Right atrium auricular region (tissue), 2 donors: ENCODE measurements around the gene GSDME. TPM values are rescaled to one million over a fixed set of nuclear protein-coding genes. Genes with fewer than 3 reads are reported as not detected.

Experiments used
- DNase-seq: peaks from one replicate; pipeline ENCODE4 v3.0.0-alpha.2; 2019; ENCODE audit warnings: low spot score
- H3K27ac ChIP-seq, 2 donors: fragments of 200-600 bp; sonication (generic); 1 replicate in 1 of 2; 2 replicates in 1 of 2; pipeline ENCODE4 v1.5.1; 2016 to 2019
- H3K27me3 ChIP-seq, 2 donors: fragments of 200-600 bp; sonication (generic); one replicate each; pipeline versions ENCODE4 v1.5.1 to v1.6.0; 2017 to 2019
- H3K36me3 ChIP-seq: fragments of 200-600 bp; sonication (generic); one replicate; pipeline ENCODE4 v1.5.1; 2016
- H3K4me1 ChIP-seq, 2 donors: fragments of 200-600 bp; sonication (generic); one replicate each; pipeline versions ENCODE4 v1.5.1 to v1.6.0; 2017 to 2019
- H3K4me3 ChIP-seq, 2 donors: fragments of 200-600 bp; sonication (generic); 1 replicate in 1 of 2; 2 replicates in 1 of 2; pipeline ENCODE4 v1.5.1; 2017 to 2019; ENCODE audit warnings: mild to moderate bottlenecking in 1 of 2, moderate library complexity in 1 of 2
- H3K9me3 ChIP-seq, 2 donors: fragments of 200-600 bp; sonication (generic); one replicate each; pipeline ENCODE4 v1.5.1; 2019
- CTCF ChIP-seq, 2 donors: fragments of 200-600 bp; sonication (generic); IDR thresholded peaks; one replicate each; pipeline ENCODE4 v1.5.1; 2019; ENCODE audit warnings: antibody characterized with exemption in 2 of 2
- total RNA-seq, 2 donors: library from RNA; depleted of rRNA; stranded (reverse); fragments of >200 nt; gene quantifications; one replicate each; pipeline ENCODE4 v1.1.0, GENCODE V29; 2016

GSDME gene
- total RNA-seq, 2 donors from 2014 or later: 7.7 to 11.9 TPM

GRCh38 chr7:24743471-24743870 lies 13.8 kb downstream of the GSDME start:
- DNase-seq: no peak
- Histone ChIP-seq H3K4me1 (no peaks in the 10 kb centered on the region), H3K4me3 (no peak overlapping the region), H3K27me3 (no peaks in the 10 kb centered on the region), H3K27ac (no peak overlapping the region), H3K36me3 (no peaks in the 10 kb centered on the region), H3K9me3 (peaks cover 0 to 5% of the 10 kb centered on the region in 2 donors)
- no peak for TF ChIP-seq CTCF (IDR thresholded peaks at IDR 0.05)

- no peaks in the 10 kb centered on the region for H3K27me3 ChIP-seq
- DNase-seq: no peak
- H3K27ac ChIP-seq: peak overlapping the region in 1 of 2 donors; percentile 23
- H3K4me1 ChIP-seq: no peaks in the 10 kb centered on the region
- no peaks in the 10 kb centered on the region for H3K36me3 ChIP-seq
- H3K9me3 ChIP-seq: peaks cover 0 to 14% of the 10 kb centered on the region in 2 donors
- no peak for TF ChIP-seq CTCF (IDR thresholded peaks at IDR 0.05)
- no peak overlapping the region for H3K4me3 ChIP-seq
Measured at GRCh38 chr7:24742506-24743162, 14.6 kb downstream of the GSDME start.

GRCh38 chr7:24741679-24742505 lies 15.4 kb downstream of the GSDME start:
- Histone ChIP-seq H3K27me3 (no peaks in the 10 kb centered on the region), H3K36me3 (no peaks in the 10 kb centered on the region), H3K4me1 (no peaks in the 10 kb centered on the region), H3K27ac (peak overlapping the region in 1 of 2 donors; percentile 23), H3K9me3 (peaks cover 0 to 14% of the 10 kb centered on the region in 2 donors), H3K4me3 (no peak overlapping the region)
- no peak for TF ChIP-seq CTCF (IDR thresholded peaks at IDR 0.05)
- DNase-seq: peak; percentile 48

- H3K27ac ChIP-seq: no peak overlapping the region
- TF ChIP-seq CTCF (IDR thresholded peaks at IDR 0.05): no peak
- DNase-seq: peak; percentile 47
- H3K36me3 ChIP-seq: no peaks in the 10 kb centered on the region
- peaks cover 0 to 14% of the 10 kb centered on the region in 2 donors for H3K9me3 ChIP-seq
- H3K4me3 ChIP-seq: no peak overlapping the region
- H3K4me1 ChIP-seq: no peaks in the 10 kb centered on the region
- no peaks in the 10 kb centered on the region for H3K27me3 ChIP-seq
Measured at GRCh38 chr7:24740871-24741270, 16.4 kb downstream of the GSDME start.

GRCh38 chr7:24739306-24739705 lies 18.0 kb downstream of the GSDME start:
- H3K4me3 ChIP-seq: no peak overlapping the region
- no peaks in the 10 kb centered on the region for H3K36me3 ChIP-seq
- no peak for TF ChIP-seq CTCF (IDR thresholded peaks at IDR 0.05)
- no peak overlapping the region for H3K27ac ChIP-seq
- no peaks in the 10 kb centered on the region for H3K27me3 ChIP-seq
- peaks cover 0 to 14% of the 10 kb centered on the region in 2 donors for H3K9me3 ChIP-seq
- no peaks in the 10 kb centered on the region for H3K4me1 ChIP-seq
- DNase-seq: no peak
